Stimulated activated CD8-positive, alpha-beta memory T cell treated with anti-CD3 and anti-CD28 coated beads, Interleukin-4, amount 100 ng/mL, for 4 hours (primary cell): ENCODE data around the gene NPM1.
"Not testable (repeated sequence)": the region's sequence is repeated elsewhere in the genome, so short reads cannot be mapped to it uniquely, and the experiment has no call there.

Experiments used
- DNase-seq, 2 donors: peaks; one replicate each; pipeline ENCODE4 v3.0.0-alpha.2; 2020; ENCODE audit warnings: low read depth in 2 of 2, low spot score in 1 of 2

The NPM1 gene

DNA sequence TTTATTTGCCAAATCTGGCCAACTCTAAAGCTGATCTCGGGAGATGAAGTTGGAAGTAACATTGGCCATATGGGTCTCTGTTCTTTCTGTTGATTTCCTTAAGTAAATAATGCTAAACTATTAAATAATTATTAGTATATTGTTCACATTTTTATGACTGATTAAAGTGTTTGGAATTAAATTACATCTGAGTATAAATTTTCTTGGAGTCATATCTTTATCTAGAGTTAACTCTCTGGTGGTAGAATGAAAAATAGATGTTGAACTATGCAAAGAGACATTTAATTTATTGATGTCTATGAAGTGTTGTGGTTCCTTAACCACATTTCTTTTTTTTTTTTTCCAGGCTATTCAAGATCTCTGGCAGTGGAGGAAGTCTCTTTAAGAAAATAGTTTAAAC lies 22.5 kb downstream of the NPM1 start:
- DNase-seq: no peak

DNA sequence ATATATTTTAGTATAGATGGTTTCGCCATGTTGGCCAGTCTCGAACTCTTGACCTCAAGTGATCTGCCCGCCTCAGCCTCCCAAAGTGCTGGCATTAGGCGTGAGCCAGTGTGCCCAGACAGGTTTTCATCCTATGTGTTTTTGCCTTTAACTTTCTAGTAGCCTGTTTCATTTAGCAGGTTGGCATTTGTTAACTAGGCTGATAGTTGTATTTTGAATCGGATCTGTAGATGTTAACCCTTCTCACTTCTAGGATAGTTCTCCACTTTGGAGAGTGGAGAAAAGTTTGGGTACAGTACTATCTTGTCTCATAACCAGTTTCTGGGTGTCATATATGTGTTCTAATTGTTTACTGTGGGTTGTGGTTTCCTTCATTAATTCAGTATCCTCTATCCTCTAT lies 24.5 kb downstream of the NPM1 start:
- no peak for DNase-seq

DNA sequence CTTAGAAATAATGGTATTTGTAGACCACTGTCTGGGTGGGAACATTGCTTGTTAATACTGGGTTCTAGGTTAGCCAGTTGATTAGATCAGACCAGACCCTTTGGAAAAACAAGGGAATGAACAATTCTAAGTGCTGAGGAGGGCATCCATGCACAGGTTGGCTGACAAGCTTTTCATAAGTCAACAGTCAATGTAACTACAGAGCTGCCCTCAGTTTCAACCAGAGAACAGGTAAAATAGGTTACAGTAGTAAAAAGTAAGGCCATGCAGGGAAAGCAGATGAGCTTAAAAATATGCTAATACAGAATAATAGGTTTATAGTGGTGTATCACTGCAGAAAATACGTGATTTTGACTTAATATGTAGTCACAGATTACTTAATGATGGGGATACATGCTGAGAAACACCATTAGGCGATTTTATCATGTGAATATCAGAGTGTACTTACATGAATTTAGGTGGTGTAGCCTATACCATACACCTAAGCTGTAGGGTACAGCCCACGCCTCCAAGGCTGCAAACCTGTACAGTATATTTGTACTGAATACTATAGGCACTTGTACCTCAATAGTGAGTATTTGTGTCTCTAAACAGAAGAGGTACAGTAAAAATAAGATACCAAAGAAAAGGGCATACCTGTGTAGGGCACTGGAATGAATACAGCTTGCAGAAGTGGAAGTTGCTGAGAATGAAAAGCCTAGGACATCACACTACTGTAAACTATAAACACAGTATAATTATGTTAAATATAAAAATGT lies 25.7 kb downstream of the NPM1 start:
- DNase-seq: no peak

DNA sequence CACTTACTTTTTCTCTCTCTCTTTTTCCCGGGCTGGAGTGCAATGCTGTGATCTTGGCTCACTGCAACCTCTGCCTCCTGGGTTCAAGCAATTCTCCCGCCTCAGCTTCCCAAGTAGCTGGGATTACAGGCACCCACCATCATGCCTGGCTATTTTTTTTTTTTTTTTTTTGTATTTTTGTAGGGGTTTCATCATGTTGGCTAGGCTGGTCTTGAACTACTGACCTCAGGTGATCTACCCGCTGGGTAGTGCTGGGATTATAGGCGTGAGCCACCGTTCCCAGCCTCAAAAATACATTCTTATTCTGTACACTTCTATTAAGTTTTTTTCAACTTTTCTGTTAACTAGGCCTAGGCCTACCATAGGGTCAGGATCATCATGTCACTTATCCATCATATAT lies 26.3 kb downstream of the NPM1 start:
- not testable (repeated sequence) for DNase-seq

DNA sequence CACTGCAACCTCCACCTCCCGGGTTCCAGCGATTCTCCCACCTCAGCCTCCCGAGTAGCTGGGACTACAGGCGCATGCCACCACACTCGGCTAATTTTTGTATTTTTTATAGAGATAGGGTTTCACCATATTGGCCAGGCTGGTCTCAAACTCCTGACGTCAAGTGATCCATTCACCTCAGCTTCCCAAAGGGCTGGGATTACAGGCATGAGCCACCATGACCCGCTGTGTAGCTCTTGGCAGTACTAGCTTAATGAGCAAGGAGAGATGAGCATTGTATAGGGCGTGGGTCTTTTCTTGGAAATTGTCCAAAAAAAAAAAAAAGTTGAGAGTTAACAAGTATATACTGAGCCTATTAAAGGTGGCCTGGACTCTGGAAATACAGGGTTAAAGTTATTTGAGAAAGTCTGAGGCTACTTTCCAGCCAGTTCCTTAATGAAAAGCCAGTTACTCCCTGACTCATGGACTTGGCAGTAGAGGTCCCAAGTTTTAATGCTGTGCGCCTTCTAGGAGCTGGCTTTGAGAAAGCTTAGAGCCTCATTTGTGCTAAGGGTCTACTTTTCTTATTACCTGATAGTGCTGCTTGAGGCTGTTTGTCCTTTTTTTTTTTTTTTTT lies 27.6 kb downstream of the NPM1 start:
- DNase-seq: no peak

DNA sequence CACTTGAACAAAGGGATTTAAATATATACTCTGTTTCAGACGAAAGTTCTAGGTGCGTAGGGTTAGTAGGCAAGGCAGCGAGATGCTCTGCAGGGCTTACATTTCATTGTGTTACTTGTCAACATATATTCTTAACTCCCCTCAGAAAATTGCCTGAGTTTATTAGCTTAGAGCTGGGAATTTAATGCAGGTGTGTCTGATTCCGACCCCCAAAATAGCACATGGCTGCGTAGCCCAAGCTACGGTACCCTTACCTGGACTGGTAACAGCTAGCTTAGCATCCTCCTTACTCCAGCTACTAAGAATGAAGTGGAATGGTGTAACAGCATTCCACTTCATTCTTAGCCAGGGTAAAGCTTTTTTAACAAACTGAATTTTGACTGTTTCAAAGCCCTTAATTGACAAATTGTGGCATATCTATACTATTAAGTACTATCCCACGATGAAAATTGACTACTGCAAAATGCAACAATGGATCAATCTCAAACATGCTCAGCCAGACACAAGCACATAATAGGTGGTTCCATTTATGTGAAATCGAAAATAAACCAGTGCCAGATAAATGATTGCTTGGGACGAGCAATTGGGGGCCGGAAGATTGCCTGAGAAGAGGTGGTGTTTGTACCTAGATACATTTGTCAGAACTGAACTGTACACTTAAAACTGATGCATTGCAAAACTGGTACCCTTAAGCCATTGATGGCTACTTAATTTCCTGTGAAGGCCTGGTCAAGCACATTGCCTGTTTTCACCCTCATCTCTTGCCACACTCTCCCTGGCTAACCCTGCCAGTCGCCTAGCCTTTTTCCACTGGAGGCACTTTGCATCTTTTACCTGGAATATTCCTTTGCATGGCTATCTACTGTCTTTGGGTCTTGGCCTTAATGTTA lies 28.8 kb downstream of the NPM1 start:
- no peak for DNase-seq

DNA sequence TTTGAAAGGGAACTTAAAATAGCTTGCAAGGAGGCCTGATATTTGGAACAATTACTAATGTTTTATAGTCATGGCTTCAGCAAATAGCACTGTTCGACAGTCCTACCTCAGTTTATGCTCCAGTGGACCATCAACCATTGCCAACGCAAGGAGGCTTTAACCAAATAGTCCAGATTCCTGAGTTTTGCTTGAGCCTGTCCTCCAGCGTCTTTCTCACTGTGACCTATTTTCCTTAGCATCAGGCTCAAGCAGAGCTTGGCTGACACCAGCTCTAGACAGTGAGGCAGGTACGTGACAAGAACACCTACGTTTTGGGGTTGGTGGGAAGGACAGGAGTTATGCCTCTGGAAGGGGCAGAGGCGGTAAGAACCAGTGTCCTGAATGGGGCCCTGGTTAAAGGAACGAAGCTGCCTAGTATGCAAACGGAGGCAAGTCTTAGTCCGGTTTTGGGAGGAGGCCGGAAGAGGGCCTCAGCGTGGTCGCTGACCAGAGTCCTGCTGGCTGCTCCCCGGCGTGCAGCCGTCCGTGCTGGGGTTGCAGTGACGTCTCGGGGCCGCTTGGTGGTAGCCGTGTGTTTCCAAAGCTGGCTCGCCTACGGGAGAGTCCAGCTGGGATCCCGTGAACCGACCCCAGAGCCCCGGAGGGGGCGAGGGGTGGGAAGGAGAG lies 30.8 kb downstream of the NPM1 start:
- DNase-seq: no peak

DNA sequence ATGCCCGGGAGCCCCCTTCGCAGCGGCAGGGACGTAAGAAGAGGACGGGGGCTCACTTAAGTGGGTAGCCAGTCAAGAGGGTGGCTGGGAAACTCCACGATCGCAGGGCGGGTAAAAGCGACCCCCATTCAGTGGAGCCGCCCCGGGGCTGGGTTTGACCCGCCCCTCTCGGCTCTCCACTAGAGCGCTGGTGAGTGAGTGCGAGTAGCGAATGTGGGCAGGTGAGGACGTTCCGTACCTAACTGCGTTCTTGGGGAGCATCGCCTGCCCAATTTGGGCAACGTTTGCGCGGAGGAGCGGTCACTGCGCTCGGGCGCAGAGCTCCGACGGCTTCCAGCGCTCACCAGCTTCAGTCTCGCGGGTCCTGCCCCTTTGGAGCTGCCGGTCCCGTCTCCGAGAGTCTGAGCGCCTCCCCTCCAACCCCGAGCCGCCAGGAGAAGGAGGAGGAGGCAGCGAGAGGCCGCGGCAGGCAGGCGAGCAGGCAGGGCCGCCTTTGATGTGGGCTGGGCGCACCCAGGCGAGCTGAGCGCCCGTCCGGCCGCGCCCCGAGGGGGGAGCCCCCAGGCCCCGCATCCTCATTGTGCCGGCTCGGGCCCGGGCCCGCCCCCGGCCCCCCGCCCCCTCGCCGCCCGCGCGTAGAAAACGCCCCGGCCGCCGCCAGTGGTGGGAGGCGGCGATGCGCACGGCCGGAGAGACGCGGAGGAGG lies 31.5 kb downstream of the NPM1 start, which contains the start of gene FGF18:
FGF18 (plus strand) TSS at position 666 of the 706 bp plus-strand sequence. CDS start 553 bp downstream, outside the sequence.
- no peak for DNase-seq

DNA sequence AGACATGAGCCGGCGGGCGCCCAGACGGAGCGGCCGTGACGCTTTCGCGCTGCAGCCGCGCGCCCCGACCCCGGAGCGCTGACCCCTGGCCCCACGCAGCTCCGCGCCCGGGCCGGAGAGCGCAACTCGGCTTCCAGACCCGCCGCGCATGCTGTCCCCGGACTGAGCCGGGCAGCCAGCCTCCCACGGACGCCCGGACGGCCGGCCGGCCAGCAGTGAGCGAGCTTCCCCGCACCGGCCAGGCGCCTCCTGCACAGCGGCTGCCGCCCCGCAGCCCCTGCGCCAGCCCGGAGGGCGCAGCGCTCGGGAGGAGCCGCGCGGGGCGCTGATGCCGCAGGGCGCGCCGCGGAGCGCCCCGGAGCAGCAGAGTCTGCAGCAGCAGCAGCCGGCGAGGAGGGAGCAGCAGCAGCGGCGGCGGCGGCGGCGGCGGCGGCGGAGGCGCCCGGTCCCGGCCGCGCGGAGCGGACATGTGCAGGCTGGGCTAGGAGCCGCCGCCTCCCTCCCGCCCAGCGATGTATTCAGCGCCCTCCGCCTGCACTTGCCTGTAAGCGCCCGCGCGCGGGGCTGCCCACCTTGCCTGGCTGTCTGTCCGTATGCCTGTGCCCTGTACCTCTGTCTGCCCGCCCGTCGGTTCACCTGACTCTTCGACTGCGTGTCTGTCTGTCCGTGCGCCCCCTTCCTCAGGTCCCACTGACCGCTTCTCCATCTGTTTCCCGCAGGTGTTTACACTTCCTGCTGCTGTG lies 32.2 kb downstream of the NPM1 start:
- no peak for DNase-seq

DNA sequence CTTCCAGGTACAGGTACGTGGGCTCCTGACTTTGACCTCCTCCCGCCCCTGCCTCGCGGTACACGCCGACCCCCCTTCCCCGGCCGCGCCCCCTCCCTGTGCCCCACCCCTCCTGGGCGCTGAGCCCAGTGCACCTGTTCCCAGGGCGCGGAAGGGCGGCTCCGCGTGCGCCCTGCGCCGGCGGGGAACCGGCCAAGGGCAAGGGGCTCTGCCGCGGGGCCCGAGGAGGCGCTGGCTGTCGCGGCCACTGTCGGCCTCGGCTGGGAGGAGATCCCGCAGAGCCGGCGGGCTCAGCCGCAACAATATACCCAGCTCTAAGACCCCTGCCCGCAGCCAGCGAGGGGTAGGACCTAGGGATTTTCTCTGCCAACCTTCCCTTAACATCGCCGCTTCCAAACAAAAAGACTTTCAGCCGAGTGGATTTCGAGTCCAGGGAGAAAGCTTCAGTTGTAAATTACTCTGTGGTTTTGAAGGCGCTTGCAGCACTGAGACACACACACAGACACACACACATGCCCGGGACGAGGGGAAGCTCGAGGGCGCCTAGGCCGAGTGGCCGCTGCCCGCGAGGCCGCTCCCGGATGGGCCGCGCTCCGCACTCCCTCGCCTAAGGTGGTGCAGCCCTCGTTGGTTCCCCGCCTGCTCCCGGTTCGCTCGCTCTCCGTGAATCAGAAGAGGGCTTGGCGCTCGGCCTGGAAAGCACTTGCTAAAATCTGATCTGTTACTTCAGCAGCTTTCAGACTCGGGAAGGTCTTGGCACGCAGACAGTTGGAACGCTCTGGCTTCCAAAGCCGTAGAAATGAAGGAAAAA lies 33.0 kb downstream of the NPM1 start:
- no peak for DNase-seq

DNA sequence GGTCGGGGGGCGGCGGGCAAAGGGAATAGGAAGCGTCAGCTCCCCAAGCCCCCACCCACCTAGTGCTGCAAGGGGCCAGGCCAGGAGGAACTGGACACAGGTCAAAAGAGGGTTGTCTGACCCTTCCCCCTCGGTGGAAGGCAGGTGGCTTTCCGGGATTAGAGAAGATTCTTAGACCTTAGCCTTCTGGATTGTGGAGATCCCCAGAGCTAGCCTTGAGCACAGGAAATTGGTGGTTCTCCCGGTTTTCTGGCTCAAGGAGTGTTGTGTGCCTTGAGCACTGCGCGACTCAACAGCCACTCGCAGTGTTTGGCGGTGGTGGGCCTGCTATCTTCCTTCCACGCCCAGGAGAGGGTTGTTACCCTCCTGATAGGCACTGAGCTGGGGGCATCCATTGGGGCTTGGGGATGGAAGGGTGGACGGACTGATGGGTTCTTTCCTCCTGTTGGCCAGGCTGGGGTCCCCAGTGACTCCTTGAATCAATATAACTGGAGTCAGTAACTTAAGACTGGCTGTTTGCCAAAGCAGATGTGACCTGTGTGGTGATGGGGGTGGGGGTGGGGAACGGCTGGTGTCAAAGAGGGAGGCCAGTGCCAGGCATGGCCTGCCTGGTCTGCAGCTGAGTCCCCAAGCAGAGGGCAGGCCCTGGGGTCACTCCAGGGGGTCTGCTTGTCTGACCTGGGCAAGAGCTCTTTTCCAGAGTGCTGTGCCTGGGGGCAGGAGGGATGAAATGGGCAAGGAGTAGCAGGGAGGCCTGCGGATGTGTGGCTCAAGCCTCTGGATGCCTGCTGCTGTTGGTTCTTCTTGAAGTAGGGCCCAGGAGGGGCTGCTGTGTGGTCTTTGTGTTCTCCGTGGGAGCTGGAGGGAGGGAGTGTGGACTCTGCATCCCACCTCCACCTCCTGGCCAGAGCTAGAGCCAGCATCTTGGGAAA lies 33.9 kb downstream of the NPM1 start:
- no peak for DNase-seq

DNA sequence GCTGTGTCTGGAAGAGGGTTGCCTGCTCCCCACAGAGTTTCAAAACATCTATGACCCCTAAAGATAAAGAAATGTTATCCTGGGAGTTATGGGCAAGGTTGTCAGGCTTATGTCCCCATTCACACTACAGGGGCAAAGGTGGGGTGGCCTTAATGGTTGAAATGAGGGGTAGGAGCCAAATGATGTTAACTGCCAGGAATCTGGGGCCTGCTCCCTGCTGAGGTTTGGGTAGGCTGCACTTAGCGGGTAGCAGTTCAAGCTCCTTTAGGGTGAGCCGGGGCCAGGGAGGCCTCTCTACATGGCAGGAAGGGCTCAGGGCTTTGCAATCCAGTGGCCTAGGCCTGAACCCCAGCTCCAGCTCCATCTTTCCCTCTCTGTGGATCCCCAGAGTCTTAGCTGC lies 34.8 kb downstream of the NPM1 start:
- no peak for DNase-seq

DNA sequence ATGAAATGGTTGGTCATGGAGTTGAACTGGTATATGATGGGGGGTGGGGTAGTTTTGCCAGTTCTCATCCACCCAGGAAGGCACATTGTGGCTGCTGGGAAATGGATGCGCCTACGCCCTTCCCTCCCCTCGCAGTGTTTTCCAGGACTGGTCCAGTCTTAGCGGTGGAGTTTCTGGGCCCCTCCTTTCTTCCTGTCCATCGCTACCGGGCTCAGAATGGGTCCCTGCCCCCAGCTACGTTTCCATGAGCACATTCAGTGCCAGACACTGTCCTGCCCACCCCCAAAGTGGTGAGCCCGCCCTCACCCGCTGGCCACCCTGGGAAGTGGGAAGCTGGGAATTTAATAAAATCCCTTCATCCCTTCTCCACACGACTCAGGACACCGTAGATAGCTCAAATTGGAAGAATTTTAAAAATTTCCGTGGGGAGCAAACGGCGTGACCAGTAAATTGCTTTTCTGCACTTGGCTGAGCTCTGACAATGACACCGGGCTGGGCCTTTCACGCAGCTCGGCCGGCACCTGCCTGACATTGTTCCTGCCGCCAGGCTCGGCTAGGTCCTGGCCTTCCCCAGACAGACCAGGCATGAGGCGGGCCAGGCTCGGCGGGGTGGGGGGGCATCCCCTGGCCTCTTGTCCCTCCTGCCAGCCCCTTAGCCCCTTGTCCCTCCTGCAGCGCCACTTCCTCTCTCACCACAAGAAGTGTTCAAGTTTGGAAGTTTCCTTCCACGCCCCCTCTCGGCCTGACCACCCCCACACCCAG lies 35.4 kb downstream of the NPM1 start:
- no peak for DNase-seq

DNA sequence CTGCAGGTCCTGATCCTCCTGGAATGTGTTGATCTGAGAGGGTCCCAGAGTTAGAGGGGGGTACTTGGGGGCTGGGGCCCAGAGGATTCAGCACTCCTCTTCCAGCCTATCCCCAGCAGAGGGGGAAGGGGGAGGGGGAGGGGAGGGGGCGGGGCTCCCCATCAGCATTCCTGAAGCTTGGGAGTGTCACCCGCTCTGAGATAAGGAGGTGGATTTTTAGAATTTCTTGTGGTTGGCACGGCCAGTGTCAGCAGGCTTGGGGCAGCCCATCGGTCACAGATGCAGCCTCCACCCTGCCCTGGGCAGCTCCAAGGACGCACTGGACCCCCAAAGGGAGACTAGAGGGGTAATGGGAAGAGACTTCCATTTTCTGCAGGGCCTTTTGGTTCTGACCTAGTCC lies 37.1 kb downstream of the NPM1 start:
- DNase-seq: no peak

DNA sequence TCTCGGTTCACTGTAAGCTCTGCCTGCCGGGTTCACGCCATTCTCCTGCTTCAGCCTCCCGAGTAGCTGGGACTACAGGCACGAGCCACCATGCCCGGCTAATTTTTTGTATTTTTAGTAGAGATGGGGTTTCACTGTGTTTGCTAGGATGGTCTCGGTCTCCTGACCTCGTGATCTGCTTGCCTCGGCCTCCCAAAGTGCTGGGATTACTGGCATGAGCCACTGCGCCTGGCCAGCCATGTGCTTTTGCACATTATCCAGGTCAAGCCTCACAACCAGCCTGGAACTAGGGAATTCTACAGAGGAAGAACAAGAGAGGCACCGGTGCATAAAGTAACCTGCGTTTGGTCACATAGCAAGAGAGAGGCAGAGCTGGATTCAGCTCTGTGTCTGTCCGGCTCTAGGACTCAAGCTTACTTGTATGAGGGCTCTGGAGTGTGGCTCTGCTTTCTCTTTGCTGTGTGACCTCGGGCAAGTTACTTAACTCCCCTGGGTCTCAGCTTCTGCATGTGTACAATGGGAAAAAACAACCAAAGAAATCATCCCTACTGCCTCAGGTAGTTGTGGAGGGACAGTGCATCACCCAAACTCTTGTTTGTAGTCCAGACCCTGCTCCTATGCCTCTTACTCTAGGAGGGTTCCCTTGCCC lies 38.1 kb downstream of the NPM1 start:
- no peak for DNase-seq

DNA sequence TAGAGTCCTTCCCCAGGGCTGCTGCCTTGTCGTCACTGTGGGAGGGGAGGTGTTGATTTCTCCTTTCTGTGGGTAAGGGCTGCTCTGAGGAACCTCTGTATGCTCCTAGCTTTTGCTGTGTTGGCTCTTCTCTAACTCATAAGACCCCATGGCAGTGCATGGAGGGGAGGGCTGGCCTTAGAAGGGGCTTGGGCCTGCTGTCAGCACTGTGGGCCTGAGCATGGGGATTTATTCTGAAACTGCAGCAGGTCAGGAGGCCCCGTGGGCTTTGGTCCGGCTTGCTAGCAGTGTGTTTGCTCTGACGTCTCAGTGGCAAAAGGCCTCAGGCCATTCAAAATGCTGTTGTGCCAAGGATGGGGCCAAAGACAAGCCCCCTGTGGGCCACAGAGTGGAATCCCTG lies 38.6 kb downstream of the NPM1 start:
- DNase-seq: no peak

DNA sequence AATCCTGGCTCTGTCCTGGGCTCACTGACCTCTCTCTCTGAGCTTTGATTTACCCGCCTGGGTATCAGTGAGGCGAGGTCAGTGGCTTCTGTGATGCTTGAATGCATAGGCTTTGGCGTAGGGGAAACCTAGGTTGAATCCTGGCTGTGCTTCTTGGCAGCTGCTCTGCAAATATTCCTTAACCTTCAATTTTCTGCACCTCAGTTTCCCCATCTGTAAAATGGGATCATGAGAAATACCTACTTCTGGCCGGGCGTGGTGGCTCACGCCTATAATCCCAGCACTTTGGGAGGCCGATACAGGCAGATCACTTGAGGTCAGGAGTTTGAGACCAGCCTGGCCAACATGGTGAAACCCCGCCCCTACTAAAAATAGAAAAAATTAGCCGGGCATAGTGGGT lies 39.0 kb downstream of the NPM1 start:
- no peak for DNase-seq
